HepG2 (cell line): ENCODE data around the gene PPP4R4. TPM values are rescaled to one million over a fixed set of nuclear protein-coding genes. Genes with fewer than 3 reads are reported as not detected.

Source experiments
- ATAC-seq: fragments of 200-7000 bp; cut with Tn5 transposase; 3 replicates; pipeline ENCODE4 v1.9.1; 2020; ENCODE audit warnings: mild to moderate bottlenecking, moderate library complexity
- BruUV-seq: library from RNA; stranded (reverse); fragments of 400-500 nt; replicated peaks from 2 replicates; lab custom pipeline; 2021; lab: Mats Ljungman, UMichigan
- CTCF ChIA-PET: fragments of 300-600 bp; formaldehyde crosslinking; extraction: SDS; loops from one replicate; lab custom pipeline; 2021; ENCODE audit warnings: low total read pairs, inconsistent platforms, low intra/inter-chr PET ratio; lab: Yijun Ruan, JAX
- POLR2A ChIA-PET: fragments of 350-600 bp; sonication (Branson Sonifier 250); formaldehyde crosslinking; loops from one replicate; lab custom pipeline; 2020; ENCODE audit warnings: antibody characterized with exemption, inconsistent platforms; lab: Yijun Ruan, JAX
- DNase-seq: peaks from one replicate; pipeline ENCODE4 v3.0.0-alpha.2; 2015; ENCODE audit warnings: low spot score
- FAIRE-seq: peaks from 3 replicates; lab custom pipeline; 2011; peaks lifted over from hg19 to GRCh38; lab: Jason Lieb, UNC
- H2AFZ ChIP-seq: one replicate; pipeline ENCODE4 v1.6.1; 2011; ENCODE audit warnings: low read length, inconsistent platforms
- H3K27ac ChIP-seq: fragments of 300-600 bp; 3 replicates; pipeline ENCODE4 v1.8.0; 2011; ENCODE audit warnings: mixed run types, mild to moderate bottlenecking, mixed read lengths, low read length, inconsistent platforms; ENCODE audit not compliant: insufficient read depth; ENCODE audit errors: extremely low read length
- H3K27me3 ChIP-seq, 2 experiments: fragments of 200-600 bp in 1 of 2; 2 replicates in 1 of 2; 3 replicates in 1 of 2; pipeline versions ENCODE4 v1.6.0 to v1.8.0; 2011; ENCODE audit warnings: low read length in 2 of 2, mild to moderate bottlenecking in 2 of 2, moderate library complexity in 2 of 2, inconsistent platforms in 1 of 2; ENCODE audit not compliant: insufficient read depth in 2 of 2, control insufficient read depth in 1 of 2
- H3K36me3 ChIP-seq, 2 experiments: fragments of 200-600 bp in 1 of 2; replicated peaks in 1 of 2; 2 replicates in 1 of 2; 3 replicates in 1 of 2; pipeline versions ENCODE4 v1.5.1 to v1.8.0; 2011; ENCODE audit warnings: low read length in 2 of 2, inconsistent platforms in 1 of 2; ENCODE audit not compliant: insufficient read depth in 2 of 2, control insufficient read depth in 1 of 2
- H3K4me1 ChIP-seq: 2 replicates; pipeline ENCODE4 v1.5.1; 2012; ENCODE audit warnings: low read length, inconsistent platforms; ENCODE audit not compliant: insufficient read depth
- H3K4me2 ChIP-seq: 2 replicates; pipeline ENCODE4 v1.6.0; 2011; ENCODE audit warnings: low read depth, low read length, inconsistent platforms
- H3K4me3 ChIP-seq, 3 experiments: fragments of 200-600 bp in 1 of 3; sonication (generic), shearing (Covaris generic) in 1 of 3; replicated peaks in 1 of 3; 2 replicates each; pipeline ENCODE4 v1.5.1; 2011 to 2016; ENCODE audit warnings: low read length in 3 of 3, inconsistent platforms in 2 of 3, low read depth in 2 of 3, mild to moderate bottlenecking in 2 of 3, control low read depth in 1 of 3, mixed read lengths in 1 of 3; ENCODE audit not compliant: insufficient read depth in 1 of 3
- H3K79me2 ChIP-seq: one replicate; pipeline ENCODE4 v1.6.1; 2011; ENCODE audit warnings: low read length, inconsistent platforms; ENCODE audit not compliant: insufficient read depth
- H3K9ac ChIP-seq: 2 replicates; pipeline ENCODE4 v1.6.0; 2011; ENCODE audit warnings: mild to moderate bottlenecking, low read depth, low read length, inconsistent platforms; ENCODE audit not compliant: insufficient read depth
- H3K9me3 ChIP-seq: 2 replicates; pipeline ENCODE4 v1.5.1; 2012; ENCODE audit warnings: mild to moderate bottlenecking, low read length
- H4K20me1 ChIP-seq: 2 replicates; pipeline ENCODE4 v1.6.0; 2011; ENCODE audit warnings: inconsistent platforms, mild to moderate bottlenecking, low read length, moderate library complexity; ENCODE audit not compliant: insufficient read depth
- GATAD2A ChIP-seq: IDR thresholded peaks from 2 replicates; pipeline ENCODE4 v1.6.1; 2016
- HNF4A ChIP-seq: sonication (generic); formaldehyde crosslinking; IDR thresholded peaks from 2 replicates; pipeline ENCODE4 v1.4.0; 2020; ENCODE audit warnings: missing genetic modification reagents
- HOXA3 ChIP-seq: sonication (generic); formaldehyde crosslinking; IDR thresholded peaks from 2 replicates; pipeline ENCODE4 v1.5.0; 2020; ENCODE audit warnings: missing genetic modification reagents
- IKZF1 ChIP-seq: fragments of 450-650 bp; IDR thresholded peaks from 2 replicates; pipeline ENCODE4 v1.7.1; 2016
- PAXIP1 ChIP-seq: sonication (generic); formaldehyde crosslinking; conservative IDR thresholded peaks from 2 replicates; pipeline ENCODE4 v1.4.0; 2020; ENCODE audit warnings: mild to moderate bottlenecking, missing genetic modification reagents, moderate library complexity
- POGK ChIP-seq: sonication (generic); formaldehyde crosslinking; conservative IDR thresholded peaks from 2 replicates; pipeline ENCODE4 v1.8.0; 2022; ENCODE audit warnings: mild to moderate bottlenecking, moderate library complexity, missing genetic modification reagents
- REXO4 ChIP-seq: sonication (generic); formaldehyde crosslinking; IDR thresholded peaks from 2 replicates; pipeline ENCODE4 v1.8.0; 2022; ENCODE audit warnings: missing genetic modification reagents, mild to moderate bottlenecking, borderline replicate concordance
- RXRB ChIP-seq: IDR thresholded peaks from 2 replicates; pipeline ENCODE4 v1.6.1; 2016; ENCODE audit warnings: borderline replicate concordance, missing genetic modification reagents, missing compliant biosample characterization
- ZBTB21 ChIP-seq: sonication (generic); formaldehyde crosslinking; IDR thresholded peaks from 2 replicates; pipeline ENCODE4 v1.4.0; 2020; ENCODE audit warnings: missing genetic modification reagents
- ZNF263 ChIP-seq: sonication (generic); formaldehyde crosslinking; IDR thresholded peaks from 2 replicates; pipeline ENCODE4 v1.4.0; 2020; ENCODE audit warnings: missing genetic modification reagents
- WGBS: methylation state at CpG from one replicate; pipeline ENCODE4 v1.1.6; 2017; ENCODE audit warnings: low lambda C conversion rate; 5-methylcytosine and 5-hydroxymethylcytosine counted together
- in situ Hi-C: cut with HindIII; loops from 2 replicates; pipeline ENCODE4 v1.10.0; 2017; ENCODE audit warnings: low pct_unique_long_range_greater_than_20kb; ENCODE audit not compliant: extremely low pct_ligation_motif_present
- intact Hi-C: fragments of 100-400 bp; cut with micrococcal nuclease; formaldehyde crosslinking; loops from one replicate; pipeline ENCODE4 v1.10.0; 2022; ENCODE audit not compliant: unreplicated experiment
- polyA plus RNA-seq, 8 experiments: library from polyadenylated mRNA; depleted of rRNA in 3 of 8; stranded (reverse) in 7 of 8; unstranded in 1 of 8; fragments of >200 nt; fragmentation: Illumina TruSeq in 4 of 8; extraction: Trizol in 4 of 8; gene quantifications; 2 replicates each; pipeline versions ENCODE4 v1.2.1 to v1.2.3, GENCODE V29; 2011 to 2016; ENCODE audit warnings: low read depth in 4 of 8, missing spikeins in 1 of 8, mixed read lengths in 1 of 8; ENCODE audit not compliant: insufficient read depth in 1 of 8
- total RNA-seq, 5 experiments: library from RNA; depleted of rRNA; stranded (reverse); fragments of >200 nt; fragmentation: Illumina TruSeq; extraction: Trizol; gene quantifications; 2 replicates each; pipeline ENCODE4 v1.2.3, GENCODE V29; 2016; ENCODE audit warnings: low read depth in 1 of 5

Gene PPP4R4
- total and polyA plus RNA-seq, 2 of the 13 experiments (the other 11 are each of a cell fraction or from before 2014, with no cell fraction given): 9.5 to 19.8 TPM

GRCh38 chr14:94161981-94162380 is 12.1 kb upstream of the PPP4R4 start:
- Histone ChIP-seq H3K9ac (no peak overlapping the region), H3K4me2 (peak overlapping the region; percentile 69), H4K20me1 (no peaks in the 10 kb centered on the region), H3K9me3 (no peaks in the 10 kb centered on the region)
- TF ChIP-seq REXO4 (no peak), ZNF263 (CRISPR knock-in tag) (peak; percentile 71)
- TF ChIP-seq, all 625 proteins: peak for 1
- FAIRE-seq: no peak
- intact Hi-C loops (no loop called here), in situ Hi-C loops (no loop called here)
- ChIA-PET POLR2A (interaction anchor here (1.2 to 1.3 kb wide), 3 partner anchors 17 to 152 kb away, joined by 3 to 4 read pairs (median 3); partner anchors contain the start of gene SERPINA10), CTCF (no interaction called here)
- WGBS: 0% methylated on average over 2 of the region's 2 CpGs
- peak overlapping the region in 2 of 3 experiments; percentile 4 to 24; a peak in 2 of 6 replicates for H3K4me3 ChIP-seq
- H3K27ac ChIP-seq: peak overlapping the region; percentile 41
- H2AFZ ChIP-seq: no peak overlapping the region
- H3K27me3 ChIP-seq: peaks cover 0 to 20% of the 10 kb centered on the region in 2 experiments; a peak in 2 of 5 replicates
- no peaks in the 10 kb centered on the region for H3K36me3 ChIP-seq
- BruUV-seq: no TSS peak
- H3K79me2 ChIP-seq: no peaks in the 10 kb centered on the region
- DNase-seq: no peak
- no peak for ATAC-seq
- H3K4me1 ChIP-seq: peaks cover 56% of the 10 kb centered on the region

- intact Hi-C loops (no loop called here), in situ Hi-C loops (no loop called here)
- peak; percentile 50; the same call in 1 of the 2 replicates for TF ChIP-seq HNF4A (CRISPR knock-in tag)
- peak; percentile 67 for TF ChIP-seq PAXIP1 (CRISPR knock-in tag)
- 0 out of 2 replicates have a peak, but pooled peaks have one; percentile 14 for TF ChIP-seq GATAD2A
- peak; percentile 43; the same call in 1 of the 2 replicates for TF ChIP-seq RXRB (CRISPR knock-in tag)
- TF ChIP-seq HOXA3: peak; percentile 27; the same call in 1 of the 2 replicates
- TF ChIP-seq IKZF1: no peak
- no peak for TF ChIP-seq ZBTB21 (CRISPR knock-in tag)
- no peak for TF ChIP-seq POGK (CRISPR knock-in tag)
Measured at GRCh38 chr14:94162466-94162865, 11.7 kb upstream of the PPP4R4 start.

More at GRCh38 chr14:94162466-94162865, 11.7 kb upstream of the PPP4R4 start:
- Histone ChIP-seq H3K9ac (no peak overlapping the region), H3K9me3 (no peaks in the 10 kb centered on the region), H4K20me1 (no peaks in the 10 kb centered on the region), H3K4me1 (peaks cover 52% of the 10 kb centered on the region), H3K4me2 (peak overlapping the region; percentile 69), H3K27ac (peak overlapping the region; percentile 41), H3K36me3 (no peaks in the 10 kb centered on the region), H3K79me2 (no peaks in the 10 kb centered on the region), H3K27me3 (peaks cover 1 to 23% of the 10 kb centered on the region in 2 experiments; a peak in 3 of 5 replicates), H2AFZ (peak overlapping the region; percentile 68), H3K4me3 (peak overlapping the region; percentile 4 to 24 (median 22); a peak in 3 of 6 replicates)
- ChIA-PET CTCF (no interaction called here), POLR2A (interaction anchor here (1.2 to 1.3 kb wide), 2 partner anchors 18 to 152 kb away, joined by 3 to 4 read pairs; no protein-coding TSS in a partner anchor)
- no peak for DNase-seq
- ATAC-seq: peak; percentile 77
- WGBS: 14% methylated on average over 5 of the region's 5 CpGs
- peak; percentile 36 for FAIRE-seq
- BruUV-seq: no TSS peak
